GM19025 (cell line): ENCODE data around the gene TTC34.
"Not testable (repeated sequence)": the region's sequence is repeated elsewhere in the genome, so short reads cannot be mapped to it uniquely, and the experiment has no call there.

Source experiments
- ATAC-seq: cut with Tn5 transposase; IDR thresholded peaks from one replicate; pipeline ENCODE4 v1.9.1; 2021; ENCODE audit warnings: mild to moderate bottlenecking, low read depth, moderate library complexity; ENCODE audit not compliant: unreplicated experiment

The TTC34 gene

GRCh38 chr1:2685671-2686070, 115.8 kb downstream of the TTC34 start:
- not testable (repeated sequence) for ATAC-seq

GRCh38 chr1:2684878-2685277, 116.6 kb downstream of the TTC34 start:
- not testable (repeated sequence) for ATAC-seq

GRCh38 chr1:2684000-2684399, 117.5 kb downstream of the TTC34 start:
- not testable (repeated sequence) for ATAC-seq

GRCh38 chr1:2683321-2683741, 118.2 kb downstream of the TTC34 start:
- ATAC-seq = not testable (repeated sequence)

GRCh38 chr1:2682879-2683278, 118.6 kb downstream of the TTC34 start:
- ATAC-seq = not testable (repeated sequence)

GRCh38 chr1:2676726-2677125, 124.8 kb downstream of the TTC34 start:
- not testable (repeated sequence) for ATAC-seq

- ATAC-seq = not testable (repeated sequence)
Observed at GRCh38 chr1:2671656-2672055, 129.8 kb downstream of the TTC34 start.

GRCh38 chr1:2659806-2660205, 141.7 kb downstream of the TTC34 start:
- ATAC-seq = not testable (repeated sequence)

GRCh38 chr1:2657909-2658308, 143.6 kb downstream of the TTC34 start:
- not testable (repeated sequence) for ATAC-seq

- ATAC-seq = not testable (repeated sequence)
Observed at GRCh38 chr1:2657124-2657523, 144.4 kb downstream of the TTC34 start.

GRCh38 chr1:2655598-2656434, 145.7 kb downstream of the TTC34 start:
- not testable (repeated sequence) for ATAC-seq

- not testable (repeated sequence) for ATAC-seq
Observed at GRCh38 chr1:2654443-2654948, 147.0 kb downstream of the TTC34 start.

- not testable (repeated sequence) for ATAC-seq
Observed at GRCh38 chr1:2653741-2654442, 147.6 kb downstream of the TTC34 start.

- ATAC-seq = not testable (repeated sequence)
Observed at GRCh38 chr1:2652926-2653571, 148.4 kb downstream of the TTC34 start.

- ATAC-seq = not testable (repeated sequence)
Observed at GRCh38 chr1:2652152-2652925, 149.2 kb downstream of the TTC34 start.

GRCh38 chr1:2650967-2651645, 150.4 kb downstream of the TTC34 start:
- no peak for ATAC-seq

GRCh38 chr1:2646837-2647236, 154.7 kb downstream of the TTC34 start:
- ATAC-seq = no peak

GRCh38 chr1:2645776-2646175, 155.7 kb downstream of the TTC34 start:
- ATAC-seq = no peak

GRCh38 chr1:2645143-2645542, 156.3 kb downstream of the TTC34 start:
- no peak for ATAC-seq
